Middle frontal gyrus (tissue), 1 donor: ENCODE data around the gene E2F3.

Experiments used
- DNase-seq: peaks from one replicate; pipeline ENCODE4 v3.0.0-alpha.2; 2015; ENCODE audit warnings: low spot score; ENCODE audit errors: extremely low spot score

E2F3 gene

GRCh38 chr6:20433321-20433720 lies 31.6 kb downstream of the E2F3 start:
- DNase-seq = no peak

GRCh38 chr6:20433929-20434328 lies 32.2 kb downstream of the E2F3 start:
- DNase-seq = no peak

GRCh38 chr6:20434766-20435165 lies 33.1 kb downstream of the E2F3 start:
- no peak for DNase-seq

GRCh38 chr6:20436719-20437118 lies 35.0 kb downstream of the E2F3 start:
- no peak for DNase-seq

GRCh38 chr6:20437639-20438038 lies 36.0 kb downstream of the E2F3 start:
- DNase-seq = no peak

GRCh38 chr6:20438462-20439070 lies 36.9 kb downstream of the E2F3 start:
- DNase-seq = no peak

- DNase-seq = no peak
Observed at GRCh38 chr6:20439558-20439957, 37.9 kb downstream of the E2F3 start.

- no peak for DNase-seq
Observed at GRCh38 chr6:20440296-20440695, 38.6 kb downstream of the E2F3 start.

- DNase-seq = no peak
Observed at GRCh38 chr6:20441236-20441635, 39.6 kb downstream of the E2F3 start.

GRCh38 chr6:20441921-20442320 lies 40.2 kb downstream of the E2F3 start:
- no peak for DNase-seq

GRCh38 chr6:20444786-20445271 lies 43.1 kb downstream of the E2F3 start:
- no peak for DNase-seq

GRCh38 chr6:20447157-20447556 lies 45.5 kb downstream of the E2F3 start:
- DNase-seq = no peak

- no peak for DNase-seq
Observed at GRCh38 chr6:20447581-20448132, 46.0 kb downstream of the E2F3 start.

- no peak for DNase-seq
Observed at GRCh38 chr6:20448828-20449227, 47.1 kb downstream of the E2F3 start.

- DNase-seq = no peak
Observed at GRCh38 chr6:20454204-20454824, 52.6 kb downstream of the E2F3 start.

- DNase-seq = no peak
Observed at GRCh38 chr6:20455251-20455940, 53.7 kb downstream of the E2F3 start.

GRCh38 chr6:20458027-20458894 lies 56.6 kb downstream of the E2F3 start:
- no peak for DNase-seq

GRCh38 chr6:20459682-20460081 lies 58.0 kb downstream of the E2F3 start:
- no peak for DNase-seq

- no peak for DNase-seq
Observed at GRCh38 chr6:20461576-20461975, 59.9 kb downstream of the E2F3 start.

- DNase-seq = no peak
Observed at GRCh38 chr6:20463396-20463795, 61.7 kb downstream of the E2F3 start.

- DNase-seq = no peak
Observed at GRCh38 chr6:20464041-20464440, 62.4 kb downstream of the E2F3 start.
